Measurements from ENCODE around the gene TBR1. TPM values are rescaled to one million over a fixed set of nuclear protein-coding genes. Genes with fewer than 3 reads are reported as not detected.

The TBR1 gene
- total and polyA plus RNA-seq, 4 donors = not detected

DNA sequence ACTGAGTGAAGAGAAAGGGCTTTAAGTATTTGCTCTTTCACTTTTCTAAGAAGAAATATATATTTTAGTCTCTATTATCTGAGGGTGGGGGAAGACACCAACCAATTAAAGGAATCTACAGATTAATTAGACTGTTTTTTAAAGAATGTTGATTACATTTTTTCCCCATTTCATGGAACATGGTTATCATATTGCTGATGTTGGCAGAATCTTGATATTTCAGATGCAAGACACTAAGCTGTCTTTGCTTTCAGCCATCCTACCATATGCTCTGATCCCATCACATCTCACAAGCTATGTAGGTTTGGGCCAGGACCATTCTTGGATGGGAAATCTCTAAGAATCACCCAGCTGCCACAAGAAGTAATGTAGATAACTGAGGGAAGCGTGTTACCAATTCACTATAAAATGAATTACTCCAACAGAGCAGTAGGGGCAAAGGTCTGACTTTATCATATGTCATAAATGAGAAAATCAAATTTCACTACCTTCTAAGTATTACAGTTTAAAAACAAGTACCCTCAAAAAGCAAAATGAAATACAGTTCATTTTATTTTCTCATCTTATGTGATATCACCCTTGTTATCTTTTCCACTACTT lies 6.7 kb upstream of the TBR1 start:
- no peaks in the 10 kb centered on the region for H3K4me1 ChIP-seq (ENCODE audit: control insufficient read depth in 1 of 2, insufficient read depth in 2 of 2, low read length in 2 of 2)
- no peaks in the 10 kb centered on the region for H3K27me3 ChIP-seq (ENCODE audit: control insufficient read depth in 1 of 2, insufficient read depth in 2 of 2, low read length in 1 of 2)
- no peaks in the 10 kb centered on the region for H3K9me3 ChIP-seq (ENCODE audit: control insufficient read depth, low read length)
- intact Hi-C loops (cut with DNase I) = no loop called here
- no peak overlapping the region for H3K27ac ChIP-seq (ENCODE audit: low read depth in 1 of 2, low read length in 2 of 2)
- DNase-seq (no peak), ATAC-seq (ENCODE audit: low FRiP score) (no peak)
- H3K36me3 ChIP-seq (ENCODE audit: control insufficient read depth in 1 of 2, insufficient read depth in 2 of 2, low read length in 1 of 2) = no peaks in the 10 kb centered on the region
- no peak overlapping the region for H3K4me3 ChIP-seq (ENCODE audit: low read length in 2 of 2)
- 92 to 96% methylated on average over 1 of the region's 1 CpG for WGBS, 2 donors

- Histone ChIP-seq H3K36me3 (ENCODE audit: control insufficient read depth in 1 of 2, insufficient read depth in 2 of 2, low read length in 1 of 2) (no peaks in the 10 kb centered on the region), H3K27ac (ENCODE audit: low read depth in 1 of 2, low read length in 2 of 2) (no peak overlapping the region), H3K4me3 (ENCODE audit: low read length in 2 of 2) (no peak overlapping the region), H3K27me3 (ENCODE audit: control insufficient read depth in 1 of 2, insufficient read depth in 2 of 2, low read length in 1 of 2) (no peaks in the 10 kb centered on the region), H3K9me3 (ENCODE audit: control insufficient read depth, low read length) (no peaks in the 10 kb centered on the region), H3K4me1 (ENCODE audit: control insufficient read depth in 1 of 2, insufficient read depth in 2 of 2, low read length in 2 of 2) (no peaks in the 10 kb centered on the region)
- no peak for DNase-seq
- no peak for ATAC-seq (ENCODE audit: low FRiP score)
- intact Hi-C loops (cut with DNase I) = no loop called here
Measured at GRCh38 chr2:161412346-161412745, 3.8 kb upstream of the TBR1 start.

DNA sequence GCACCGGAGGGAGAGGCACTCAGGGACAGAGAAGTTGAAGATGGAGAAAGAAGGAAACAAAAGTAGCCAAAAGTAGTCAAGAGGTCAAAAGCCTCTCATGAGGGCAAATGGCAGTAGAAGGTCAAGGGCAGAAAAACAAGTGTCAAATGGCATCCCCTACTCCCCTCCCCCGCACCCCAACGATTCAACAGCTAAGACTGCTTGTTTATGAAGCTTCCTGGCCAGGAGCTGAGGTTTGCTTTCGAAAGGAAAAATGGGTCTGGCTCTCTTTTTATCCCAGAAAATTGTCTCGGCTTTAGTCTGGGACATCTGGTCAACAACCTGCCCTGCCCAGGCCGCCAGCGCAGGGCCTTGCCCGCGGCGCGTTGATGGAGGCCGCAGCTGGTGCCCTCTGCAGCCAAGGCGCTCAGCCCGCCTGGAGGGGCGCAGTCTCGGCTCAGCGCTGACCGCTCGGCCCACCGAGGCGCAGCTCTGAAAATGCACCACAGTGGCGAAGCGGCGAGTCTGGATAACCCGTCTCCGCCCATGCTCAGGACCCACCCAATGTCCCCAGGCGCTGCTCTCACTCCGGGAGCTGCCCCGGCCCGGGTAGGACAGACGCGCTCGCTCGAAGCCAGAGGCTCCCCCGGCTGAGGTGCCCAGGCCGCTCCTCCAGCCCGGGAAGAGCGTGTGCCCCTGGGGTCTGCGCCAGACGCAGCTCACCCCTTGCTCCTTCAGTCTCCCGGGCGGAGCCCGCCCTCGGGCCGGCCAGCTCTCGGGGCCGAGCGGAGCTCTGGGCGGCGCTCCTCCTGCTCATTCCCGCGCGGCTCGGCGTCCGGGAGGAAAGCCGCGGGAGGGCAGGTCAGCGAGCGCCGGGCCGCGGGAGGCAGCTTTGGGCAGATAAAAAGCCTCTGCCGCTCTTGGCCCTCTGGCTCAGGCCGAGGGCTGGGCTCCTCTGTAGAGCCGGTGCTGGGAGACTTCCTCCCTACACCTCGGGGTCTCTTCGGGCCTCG lies 1.8 kb upstream of the TBR1 start:
- H3K9me3 ChIP-seq (ENCODE audit: control insufficient read depth, low read length) = no peaks in the 10 kb centered on the region
- 7 to 8% methylated on average over 69 of the region's 69 CpGs for WGBS, 2 donors
- peak; percentile 78 for ATAC-seq (ENCODE audit: low FRiP score)
- no peak overlapping the region for H3K27ac ChIP-seq (ENCODE audit: low read depth in 1 of 2, low read length in 2 of 2)
- H3K36me3 ChIP-seq (ENCODE audit: control insufficient read depth in 1 of 2, insufficient read depth in 2 of 2, low read length in 1 of 2) = no peaks in the 10 kb centered on the region
- intact Hi-C loops (cut with DNase I) = no loop called here
- no peaks in the 10 kb centered on the region for H3K27me3 ChIP-seq (ENCODE audit: control insufficient read depth in 1 of 2, insufficient read depth in 2 of 2, low read length in 1 of 2)
- peak; percentile 53 to 79 for DNase-seq
- H3K4me1 ChIP-seq (ENCODE audit: control insufficient read depth in 1 of 2, insufficient read depth in 2 of 2, low read length in 2 of 2) = no peaks in the 10 kb centered on the region
- peak overlapping the region; percentile 27 to 34 for H3K4me3 ChIP-seq (ENCODE audit: low read length in 2 of 2)

DNA sequence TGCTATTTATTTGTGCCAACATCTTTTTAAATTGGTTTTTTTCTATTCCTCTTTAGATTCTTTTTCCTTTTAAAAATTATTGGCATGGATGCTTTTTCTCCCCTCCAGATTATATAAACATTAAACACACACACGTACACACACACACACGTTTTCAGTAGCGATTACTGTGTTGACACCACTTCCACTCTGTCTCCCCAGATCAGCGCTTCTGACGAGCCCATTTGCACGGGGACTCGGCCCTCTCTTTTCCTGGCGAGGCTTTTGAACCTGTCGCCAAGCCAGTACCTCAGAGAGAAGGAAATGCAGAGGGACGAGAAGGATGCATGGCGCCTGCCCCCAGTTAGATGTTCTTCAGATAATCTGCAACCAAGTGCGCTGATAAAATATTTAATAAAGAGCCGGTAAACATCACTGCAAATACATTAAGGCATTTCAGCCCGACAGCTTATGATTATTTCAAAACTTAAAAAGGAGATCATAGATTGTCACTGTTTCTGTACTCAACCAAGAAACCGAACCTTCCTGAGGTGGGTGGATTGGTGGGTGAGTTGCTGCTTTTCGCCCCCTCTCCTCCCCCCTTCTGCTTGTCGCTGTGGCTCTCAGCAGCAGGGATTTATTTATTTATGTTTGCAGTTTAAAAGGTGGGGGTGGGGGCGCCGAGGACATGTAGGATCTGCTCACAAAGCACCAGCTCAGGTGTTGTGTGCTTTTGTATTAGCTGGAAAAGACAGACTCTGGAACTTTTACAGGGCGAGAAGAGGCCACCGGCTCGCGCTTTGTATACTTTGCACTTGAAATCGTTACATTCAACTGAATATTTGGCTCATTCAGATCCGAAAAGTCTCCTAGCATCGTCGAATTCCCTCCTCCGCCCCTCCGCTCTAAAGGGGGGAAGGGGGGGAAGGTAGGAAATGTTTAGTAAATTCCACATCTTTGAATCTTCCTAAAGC lies 787 bp upstream of the TBR1 start:
- Histone ChIP-seq H3K27ac (ENCODE audit: low read depth in 1 of 2, low read length in 2 of 2) (no peak overlapping the region), H3K27me3 (ENCODE audit: control insufficient read depth in 1 of 2, insufficient read depth in 2 of 2, low read length in 1 of 2) (no peaks in the 10 kb centered on the region), H3K9me3 (ENCODE audit: control insufficient read depth, low read length) (no peaks in the 10 kb centered on the region), H3K4me3 (ENCODE audit: low read length in 2 of 2) (peak overlapping the region; percentile 27 to 34), H3K4me1 (ENCODE audit: control insufficient read depth in 1 of 2, insufficient read depth in 2 of 2, low read length in 2 of 2) (no peaks in the 10 kb centered on the region), H3K36me3 (ENCODE audit: control insufficient read depth in 1 of 2, insufficient read depth in 2 of 2, low read length in 1 of 2) (no peaks in the 10 kb centered on the region)
- DNase-seq (no peak), ATAC-seq (ENCODE audit: low FRiP score) (no peak)
- intact Hi-C loops (cut with DNase I) = no loop called here
- 15 to 21% methylated on average over 29 of the region's 29 CpGs for whole genome bisulfite sequencing, 2 donors

- Histone ChIP-seq H3K4me1 (ENCODE audit: control insufficient read depth in 1 of 2, insufficient read depth in 2 of 2, low read length in 2 of 2) (no peaks in the 10 kb centered on the region), H3K27ac (ENCODE audit: low read depth in 1 of 2, low read length in 2 of 2) (no peak overlapping the region), H3K9me3 (ENCODE audit: control insufficient read depth, low read length) (no peaks in the 10 kb centered on the region), H3K36me3 (ENCODE audit: control insufficient read depth in 1 of 2, insufficient read depth in 2 of 2, low read length in 1 of 2) (no peaks in the 10 kb centered on the region), H3K27me3 (ENCODE audit: control insufficient read depth in 1 of 2, insufficient read depth in 2 of 2, low read length in 1 of 2) (no peaks in the 10 kb centered on the region), H3K4me3 (ENCODE audit: low read length in 2 of 2) (no peak overlapping the region)
- intact Hi-C loops (cut with DNase I) = no loop called here
- 8 to 9% methylated on average over 37 to 41 of the region's 41 CpGs for WGBS, 2 donors
- ATAC-seq (ENCODE audit: low FRiP score) (no peak), DNase-seq (no peak)
Measured at GRCh38 chr2:161416708-161417437, 776 bp downstream of the TBR1 start.

GRCh38 chr2:161417438-161418274 lies 1.6 kb downstream of the TBR1 start:
- no peak for DNase-seq
- 26 to 27% methylated on average over 21 of the region's 21 CpGs for WGBS, 2 donors
- no peaks in the 10 kb centered on the region for H3K4me1 ChIP-seq (ENCODE audit: control insufficient read depth in 1 of 2, insufficient read depth in 2 of 2, low read length in 2 of 2)

DNA sequence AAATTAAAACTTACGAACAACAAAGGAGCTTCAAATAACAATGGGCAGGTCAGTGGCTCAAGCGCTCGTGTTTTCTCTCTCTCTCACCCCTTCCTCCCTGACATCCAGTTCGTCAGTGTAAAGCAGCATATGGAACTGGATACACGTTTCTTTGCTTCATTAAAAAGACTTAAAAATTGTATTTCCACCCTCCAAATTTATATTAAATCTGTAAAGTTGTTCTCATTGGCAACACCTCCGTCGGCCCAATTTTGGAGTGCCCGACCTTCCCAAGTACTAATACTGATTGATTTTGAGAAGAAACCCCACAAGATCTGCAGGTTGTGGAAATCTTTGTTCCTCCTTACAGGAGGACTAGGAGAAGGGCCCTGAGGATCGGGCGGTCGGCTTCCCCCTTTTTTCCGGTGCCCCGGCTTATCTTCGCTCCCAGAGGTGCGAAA lies 2.2 kb downstream of the TBR1 start:
- Histone ChIP-seq H3K4me3 (ENCODE audit: low read length in 2 of 2) (no peak overlapping the region), H3K36me3 (ENCODE audit: control insufficient read depth in 1 of 2, insufficient read depth in 2 of 2, low read length in 1 of 2) (no peaks in the 10 kb centered on the region), H3K27ac (ENCODE audit: low read depth in 1 of 2, low read length in 2 of 2) (no peak overlapping the region), H3K4me1 (ENCODE audit: control insufficient read depth in 1 of 2, insufficient read depth in 2 of 2, low read length in 2 of 2) (no peaks in the 10 kb centered on the region), H3K27me3 (ENCODE audit: control insufficient read depth in 1 of 2, insufficient read depth in 2 of 2, low read length in 1 of 2) (peaks cover 0 to 1% of the 10 kb centered on the region in 2 donors), H3K9me3 (ENCODE audit: control insufficient read depth, low read length) (no peaks in the 10 kb centered on the region)
- intact Hi-C loops (cut with DNase I) = no loop called here
- DNase-seq (no peak), ATAC-seq (ENCODE audit: low FRiP score) (no peak)
- 8 to 10% methylated on average over 15 of the region's 15 CpGs for WGBS, 2 donors

More at GRCh38 chr2:161417438-161418274, 1.6 kb downstream of the TBR1 start:
- no peak overlapping the region for H3K4me3 ChIP-seq (ENCODE audit: low read length in 2 of 2)
- intact Hi-C loops (cut with DNase I) = no loop called here
- H3K27me3 ChIP-seq (ENCODE audit: control insufficient read depth in 1 of 2, insufficient read depth in 2 of 2, low read length in 1 of 2) = no peaks in the 10 kb centered on the region
- no peaks in the 10 kb centered on the region for H3K9me3 ChIP-seq (ENCODE audit: control insufficient read depth, low read length)
- no peak for ATAC-seq (ENCODE audit: low FRiP score)
- no peaks in the 10 kb centered on the region for H3K36me3 ChIP-seq (ENCODE audit: control insufficient read depth in 1 of 2, insufficient read depth in 2 of 2, low read length in 1 of 2)
- H3K27ac ChIP-seq (ENCODE audit: low read depth in 1 of 2, low read length in 2 of 2) = no peak overlapping the region

Measured in aorta (tissue), 5 donors.